A673 (cell line): ENCODE data around the gene TOMM70. TPM values are rescaled to one million over a fixed set of nuclear protein-coding genes. Genes with fewer than 3 reads are reported as not detected.

Source experiments
- BruUV-seq: library from RNA; stranded (reverse); fragments of 400-500 nt; replicated peaks from 2 replicates; lab custom pipeline; 2021; lab: Mats Ljungman, UMichigan
- CTCF ChIA-PET: fragments of 300-600 bp; sonication (Branson Sonifier 250); formaldehyde crosslinking; loops from one replicate; lab custom pipeline; 2022; ENCODE audit warnings: antibody characterized with exemption; lab: Charles Lee
- POLR2A ChIA-PET: fragments of 300-600 bp; sonication (Branson Sonifier 250); formaldehyde crosslinking; loops from one replicate; lab custom pipeline; 2022; ENCODE audit warnings: antibody characterized with exemption; ENCODE audit not compliant: low non-redundant PET; lab: Charles Lee
- DNase-seq: peaks from one replicate; pipeline ENCODE4 v3.0.0-alpha.2; 2015; ENCODE audit warnings: low spot score
- H3K27ac ChIP-seq: fragments of 200-600 bp; sonication (generic); 2 replicates; pipeline ENCODE4 v1.5.1; 2016; ENCODE audit warnings: mixed run types, low read depth, mild to moderate bottlenecking, mixed read lengths, antibody characterized with exemption, low read length; ENCODE audit not compliant: poor library complexity, severe bottlenecking
- H3K27me3 ChIP-seq: fragments of 200-600 bp; sonication (generic); replicated peaks from 2 replicates; pipeline ENCODE4 v1.6.1; 2017; ENCODE audit warnings: mixed run types, low read depth, mild to moderate bottlenecking, mixed read lengths, antibody characterized with exemption, low read length; ENCODE audit not compliant: insufficient read depth, poor library complexity
- H3K36me3 ChIP-seq: fragments of 200-600 bp; sonication (generic); 2 replicates; pipeline ENCODE4 v1.6.1; 2016; ENCODE audit warnings: mixed run types, mild to moderate bottlenecking, mixed read lengths, antibody characterized with exemption, low read length; ENCODE audit not compliant: insufficient read depth, poor library complexity, severe bottlenecking
- H3K4me1 ChIP-seq: fragments of 200-600 bp; sonication (generic); 2 replicates; pipeline ENCODE4 v1.6.1; 2017; ENCODE audit warnings: mixed run types, mild to moderate bottlenecking, mixed read lengths, antibody characterized with exemption, low read length; ENCODE audit not compliant: insufficient read depth, poor library complexity, severe bottlenecking
- H3K4me3 ChIP-seq: fragments of 200-600 bp; sonication (generic); 2 replicates; pipeline ENCODE4 v1.5.1; 2016; ENCODE audit warnings: low read depth, mixed run types, mild to moderate bottlenecking, mixed read lengths, low read length; ENCODE audit not compliant: poor library complexity, severe bottlenecking
- H3K9me3 ChIP-seq: fragments of 200-600 bp; sonication (generic); 2 replicates; pipeline ENCODE4 v1.6.1; 2016; ENCODE audit warnings: mixed run types, low read depth, mild to moderate bottlenecking, mixed read lengths, antibody characterized with exemption, low read length; ENCODE audit not compliant: poor library complexity, severe bottlenecking
- CTCF ChIP-seq: fragments of 300-800, 200-600 bp; sonication (generic); conservative IDR thresholded peaks from 2 replicates; pipeline ENCODE4 v1.5.1; 2017; ENCODE audit warnings: low read depth, mild to moderate bottlenecking, antibody characterized with exemption, low read length, moderate library complexity, mixed read lengths
- EZH2 ChIP-seq: fragments of 200-600 bp; sonication (generic); IDR thresholded peaks from 2 replicates; pipeline ENCODE4 v1.6.1; 2017; ENCODE audit warnings: borderline replicate concordance, low read depth, mild to moderate bottlenecking, mixed read lengths, antibody characterized with exemption, low read length; ENCODE audit not compliant: poor library complexity, severe bottlenecking
- intact Hi-C: fragments of 100-400 bp; cut with micrococcal nuclease; formaldehyde crosslinking; loops from one replicate; pipeline ENCODE4 v1.10.0; 2022; ENCODE audit not compliant: unreplicated experiment
- total RNA-seq: library from RNA; stranded (reverse); gene quantifications from 2 replicates; pipeline ENCODE4 v1.2.3, GENCODE V29; 2021

TOMM70 gene
- total RNA-seq, 1 experiment from 2014 or later, result 54.4 TPM

GRCh38 chr3:100424261-100424660, 23.4 kb upstream of the TOMM70 start:
- BruUV-seq, result no TSS peak
- intact Hi-C loops, result no loop called here
- DNase-seq, result no peak
- Histone ChIP-seq H3K4me1 (no peaks in the 10 kb centered on the region), H3K36me3 (no peaks in the 10 kb centered on the region), H3K27me3 (no peaks in the 10 kb centered on the region), H3K4me3 (no peak overlapping the region), H3K27ac (no peak overlapping the region), H3K9me3 (no peaks in the 10 kb centered on the region)
- ChIA-PET CTCF (no interaction called here), POLR2A (no interaction called here)
- no peak for TF ChIP-seq EZH2
- no peak for TF ChIP-seq CTCF

GRCh38 chr3:100423611-100424010, 22.7 kb upstream of the TOMM70 start:
- no peak for DNase-seq
- TF ChIP-seq EZH2, result no peak
- TF ChIP-seq CTCF, result no peak
- Histone ChIP-seq H3K9me3 (no peaks in the 10 kb centered on the region), H3K36me3 (no peaks in the 10 kb centered on the region), H3K27ac (no peak overlapping the region), H3K27me3 (no peaks in the 10 kb centered on the region), H3K4me3 (no peak overlapping the region), H3K4me1 (no peaks in the 10 kb centered on the region)
- CTCF ChIA-PET, result interaction anchor here (0.6 kb wide), 1 partner anchor 157 kb away, joined by 4 read pairs; no protein-coding TSS in a partner anchor
- BruUV-seq, result no TSS peak
- POLR2A ChIA-PET, result no interaction called here
- intact Hi-C loops, result no loop called here

GRCh38 chr3:100420885-100421284, 20.0 kb upstream of the TOMM70 start:
- Histone ChIP-seq H3K4me3 (no peak overlapping the region), H3K27me3 (no peaks in the 10 kb centered on the region), H3K27ac (no peak overlapping the region), H3K36me3 (no peaks in the 10 kb centered on the region), H3K9me3 (no peaks in the 10 kb centered on the region), H3K4me1 (no peaks in the 10 kb centered on the region)
- TF ChIP-seq EZH2 (no peak), CTCF (no peak)
- intact Hi-C loops, result no loop called here
- no peak for DNase-seq
- BruUV-seq, result no TSS peak
- POLR2A ChIA-PET, result interaction anchor here (0.6 kb wide), 1 partner anchor 592 kb away, joined by 3 read pairs; no protein-coding TSS in a partner anchor
- CTCF ChIA-PET, result no interaction called here
